GM23338 (cell line): Measurements from ENCODE around the gene JAKMIP1. TPM values are rescaled to one million over a fixed set of nuclear protein-coding genes. Genes with fewer than 3 reads are reported as not detected.

Experiments
- ATAC-seq: fragments of 200-7000 bp; cut with Tn5 transposase; 3 replicates; pipeline ENCODE4 v1.9.1; 2020
- DNase-seq: peaks from one replicate; pipeline ENCODE4 v3.0.0-alpha.2; 2015; ENCODE audit warnings: low spot score
- H2AFZ ChIP-seq: fragments of 200-600 bp; sonication (generic); 2 replicates; pipeline ENCODE4 v1.8.0; 2016; ENCODE audit warnings: antibody characterized with exemption, mild to moderate bottlenecking, moderate library complexity
- H3F3A ChIP-seq: fragments of 200-600 bp; sonication (generic); replicated peaks from 2 replicates; pipeline ENCODE4 v1.8.0; 2017; ENCODE audit warnings: antibody characterized with exemption, mixed run types, low read depth
- H3K27ac ChIP-seq: fragments of 200-600 bp; sonication (generic); 2 replicates; pipeline ENCODE4 v1.6.1; 2016; ENCODE audit warnings: low read depth
- H3K27me3 ChIP-seq: fragments of 200-600 bp; sonication (generic); 2 replicates; pipeline ENCODE4 v1.8.0; 2016; ENCODE audit warnings: mild to moderate bottlenecking, mixed run types, moderate library complexity; ENCODE audit not compliant: insufficient read depth
- H3K36me3 ChIP-seq: fragments of 200-600 bp; sonication (generic); 2 replicates; pipeline ENCODE4 v1.8.0; 2016; ENCODE audit warnings: mild to moderate bottlenecking; ENCODE audit not compliant: insufficient read depth
- H3K4me1 ChIP-seq: fragments of 200-600 bp; sonication (generic); 2 replicates; pipeline ENCODE4 v1.8.0; 2016; ENCODE audit warnings: mild to moderate bottlenecking, moderate library complexity; ENCODE audit not compliant: insufficient read depth
- H3K4me2 ChIP-seq: fragments of 200-600 bp; sonication (generic); 2 replicates; pipeline ENCODE4 v1.7.1; 2017; ENCODE audit warnings: mixed run types
- H3K4me3 ChIP-seq: fragments of 200-600 bp; sonication (generic); 2 replicates; pipeline ENCODE4 v1.6.1; 2016; ENCODE audit warnings: mixed run types
- H3K79me2 ChIP-seq: fragments of 200-600 bp; sonication (generic); replicated peaks from 2 replicates; pipeline ENCODE4 v1.8.0; 2017; ENCODE audit warnings: mild to moderate bottlenecking; ENCODE audit not compliant: insufficient read depth
- H3K9me2 ChIP-seq: fragments of 200-600 bp; sonication (generic); 2 replicates; pipeline ENCODE4 v1.8.0; 2017; ENCODE audit not compliant: insufficient read depth
- H4K20me1 ChIP-seq: fragments of 200-600 bp; sonication (generic); replicated peaks from 2 replicates; pipeline ENCODE4 v1.8.0; 2017; ENCODE audit warnings: mild to moderate bottlenecking; ENCODE audit not compliant: insufficient read depth
- H3K27ac Mint-ChIP-seq: 2 replicates; pipeline ENCODE4 v1.8.0; 2020; ENCODE audit warnings: inconsistent platforms, mild to moderate bottlenecking, moderate library complexity, mixed read lengths
- H3K27me3 Mint-ChIP-seq: 3 replicates; pipeline ENCODE4 v1.8.0; 2022; ENCODE audit warnings: low read depth, mild to moderate bottlenecking, moderate library complexity, mixed read lengths, inconsistent platforms; ENCODE audit not compliant: insufficient read depth, poor library complexity
- H3K36me3 Mint-ChIP-seq: 3 replicates; pipeline ENCODE4 v1.8.0; 2021; ENCODE audit warnings: low read depth, mild to moderate bottlenecking, inconsistent platforms, moderate library complexity, mixed read lengths
- H3K4me1 Mint-ChIP-seq: 3 replicates; pipeline ENCODE4 v1.8.0; 2020; ENCODE audit warnings: mild to moderate bottlenecking, inconsistent platforms, mixed read lengths
- H3K4me3 Mint-ChIP-seq: 3 replicates; pipeline ENCODE4 v1.8.0; 2021; ENCODE audit warnings: moderate library complexity, mild to moderate bottlenecking, inconsistent platforms, mixed read lengths
- H3K9me3 Mint-ChIP-seq: 3 replicates; pipeline ENCODE4 v1.8.0; 2020; ENCODE audit warnings: moderate library complexity, mild to moderate bottlenecking, inconsistent platforms, mixed read lengths
- CREB1 ChIP-seq: fragments of 250-450 bp; sonication (Bioruptor Pico); IDR thresholded peaks from 2 replicates; pipeline ENCODE4 v1.5.0; 2020; ENCODE audit warnings: low read depth, mild to moderate bottlenecking, moderate library complexity
- EZH2 ChIP-seq: fragments of 200-600 bp; sonication (generic); IDR thresholded peaks from one replicate; pipeline ENCODE4 v1.8.0; 2017; ENCODE audit warnings: antibody characterized with exemption, mild to moderate bottlenecking, low read depth; ENCODE audit not compliant: unreplicated experiment
- EZH2phosphoT487 ChIP-seq: fragments of 200-600 bp; sonication (generic); IDR thresholded peaks from one replicate; pipeline ENCODE4 v1.8.1; 2018; ENCODE audit warnings: antibody characterized with exemption; ENCODE audit not compliant: unreplicated experiment
- JUNB ChIP-seq: IDR thresholded peaks from one replicate; pipeline ENCODE4 v1.6.1; 2016; ENCODE audit warnings: antibody characterized with exemption; ENCODE audit not compliant: unreplicated experiment
- NANOG ChIP-seq: IDR thresholded peaks from 2 replicates; pipeline ENCODE4 v1.6.1; 2016; ENCODE audit warnings: antibody characterized with exemption, borderline replicate concordance
- POLR2AphosphoS5 ChIP-seq: IDR thresholded peaks from 2 replicates; pipeline ENCODE4 v1.6.1; 2016; ENCODE audit warnings: antibody characterized with exemption, low read depth
- STAT1 ChIP-seq: IDR thresholded peaks from one replicate; pipeline ENCODE4 v1.6.1; 2016; ENCODE audit warnings: antibody characterized with exemption; ENCODE audit not compliant: unreplicated experiment
- ZNF114 ChIP-seq: fragments of 250-450 bp; sonication (Bioruptor Pico); IDR thresholded peaks from 2 replicates; pipeline ENCODE4 v1.5.0; 2020; ENCODE audit warnings: mild to moderate bottlenecking, moderate library complexity
- ZNF331 ChIP-seq: fragments of 250-450 bp; sonication (Bioruptor Pico); IDR thresholded peaks from 2 replicates; pipeline ENCODE4 v1.5.0; 2020; ENCODE audit warnings: low read depth, mild to moderate bottlenecking, moderate library complexity
- polyA plus RNA-seq: library from polyadenylated mRNA; unstranded; fragments of >200 nt; fragmentation: Nextera tagmentation; extraction: Ambion mirVana; gene quantifications from 2 replicates; pipeline ENCODE4 v1.2.1, GENCODE V29; 2016
- total RNA-seq: library from RNA; depleted of rRNA; stranded (reverse); fragments of >200 nt; shearing (Covaris generic); gene quantifications from 2 replicates; pipeline ENCODE4 v1.2.3, GENCODE V29; 2014
- TF ChIP-seq, protein P1 (sequence below), 2 experiments: fragments of 200-600 bp in 1 of 2; sonication (generic) in 1 of 2; conservative IDR thresholded peaks; 2 replicates each; pipeline versions ENCODE4 v1.5.1 to v1.6.1; 2016 to 2017; ENCODE audit warnings: antibody characterized with exemption in 2 of 2, low read depth in 2 of 2, mild to moderate bottlenecking in 2 of 2, moderate library complexity in 1 of 2
- TF ChIP-seq, protein P2 (sequence below): IDR thresholded peaks from 2 replicates; pipeline ENCODE4 v1.6.1; 2016; ENCODE audit warnings: antibody characterized with exemption
- TF ChIP-seq, protein P3 (sequence below): IDR thresholded peaks from one replicate; pipeline ENCODE4 v1.6.1; 2018; ENCODE audit warnings: antibody characterized with exemption; ENCODE audit not compliant: unreplicated experiment

Gene JAKMIP1
- total and polyA plus RNA-seq, 2 experiments from 2014 or later: 4.6 to 5.1 TPM

DNA sequence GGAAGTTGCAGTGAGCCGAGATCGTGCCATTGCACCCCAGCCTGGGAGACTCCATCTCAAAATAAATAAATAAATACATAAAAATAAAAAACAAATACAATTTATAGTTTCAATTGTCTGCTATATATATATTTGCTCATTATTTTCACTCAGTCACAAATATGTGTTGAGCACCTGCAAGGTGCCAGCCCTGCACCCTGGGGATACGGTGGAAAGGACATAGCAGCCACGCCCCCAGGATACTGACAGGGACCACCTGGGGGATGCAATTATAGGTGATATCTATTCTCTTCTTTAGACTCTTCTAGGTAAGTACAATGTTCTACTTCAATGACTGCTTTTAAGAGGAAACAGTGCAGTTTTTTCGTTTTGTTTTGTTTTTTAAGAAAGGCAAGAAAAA is 85.0 kb downstream of the JAKMIP1 start (continued):
- TF ChIP-seq ZNF331 (CRISPR knock-in tag) (no peak), NANOG (no peak), EZH2phosphoT487 (no peak), EZH2 (no peak), JUNB (no peak), ZNF114 (no peak)
- TF ChIP-seq, protein P1, sequence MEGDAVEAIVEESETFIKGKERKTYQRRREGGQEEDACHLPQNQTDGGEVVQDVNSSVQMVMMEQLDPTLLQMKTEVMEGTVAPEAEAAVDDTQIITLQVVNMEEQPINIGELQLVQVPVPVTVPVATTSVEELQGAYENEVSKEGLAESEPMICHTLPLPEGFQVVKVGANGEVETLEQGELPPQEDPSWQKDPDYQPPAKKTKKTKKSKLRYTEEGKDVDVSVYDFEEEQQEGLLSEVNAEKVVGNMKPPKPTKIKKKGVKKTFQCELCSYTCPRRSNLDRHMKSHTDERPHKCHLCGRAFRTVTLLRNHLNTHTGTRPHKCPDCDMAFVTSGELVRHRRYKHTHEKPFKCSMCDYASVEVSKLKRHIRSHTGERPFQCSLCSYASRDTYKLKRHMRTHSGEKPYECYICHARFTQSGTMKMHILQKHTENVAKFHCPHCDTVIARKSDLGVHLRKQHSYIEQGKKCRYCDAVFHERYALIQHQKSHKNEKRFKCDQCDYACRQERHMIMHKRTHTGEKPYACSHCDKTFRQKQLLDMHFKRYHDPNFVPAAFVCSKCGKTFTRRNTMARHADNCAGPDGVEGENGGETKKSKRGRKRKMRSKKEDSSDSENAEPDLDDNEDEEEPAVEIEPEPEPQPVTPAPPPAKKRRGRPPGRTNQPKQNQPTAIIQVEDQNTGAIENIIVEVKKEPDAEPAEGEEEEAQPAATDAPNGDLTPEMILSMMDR (conservative IDR thresholded peaks at IDR 0.05; ENCODE audit: low read depth in 2 of 2): no peak
- TF ChIP-seq, protein P2, sequence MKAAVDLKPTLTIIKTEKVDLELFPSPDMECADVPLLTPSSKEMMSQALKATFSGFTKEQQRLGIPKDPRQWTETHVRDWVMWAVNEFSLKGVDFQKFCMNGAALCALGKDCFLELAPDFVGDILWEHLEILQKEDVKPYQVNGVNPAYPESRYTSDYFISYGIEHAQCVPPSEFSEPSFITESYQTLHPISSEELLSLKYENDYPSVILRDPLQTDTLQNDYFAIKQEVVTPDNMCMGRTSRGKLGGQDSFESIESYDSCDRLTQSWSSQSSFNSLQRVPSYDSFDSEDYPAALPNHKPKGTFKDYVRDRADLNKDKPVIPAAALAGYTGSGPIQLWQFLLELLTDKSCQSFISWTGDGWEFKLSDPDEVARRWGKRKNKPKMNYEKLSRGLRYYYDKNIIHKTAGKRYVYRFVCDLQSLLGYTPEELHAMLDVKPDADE: no peak
- TF ChIP-seq, protein P3, sequence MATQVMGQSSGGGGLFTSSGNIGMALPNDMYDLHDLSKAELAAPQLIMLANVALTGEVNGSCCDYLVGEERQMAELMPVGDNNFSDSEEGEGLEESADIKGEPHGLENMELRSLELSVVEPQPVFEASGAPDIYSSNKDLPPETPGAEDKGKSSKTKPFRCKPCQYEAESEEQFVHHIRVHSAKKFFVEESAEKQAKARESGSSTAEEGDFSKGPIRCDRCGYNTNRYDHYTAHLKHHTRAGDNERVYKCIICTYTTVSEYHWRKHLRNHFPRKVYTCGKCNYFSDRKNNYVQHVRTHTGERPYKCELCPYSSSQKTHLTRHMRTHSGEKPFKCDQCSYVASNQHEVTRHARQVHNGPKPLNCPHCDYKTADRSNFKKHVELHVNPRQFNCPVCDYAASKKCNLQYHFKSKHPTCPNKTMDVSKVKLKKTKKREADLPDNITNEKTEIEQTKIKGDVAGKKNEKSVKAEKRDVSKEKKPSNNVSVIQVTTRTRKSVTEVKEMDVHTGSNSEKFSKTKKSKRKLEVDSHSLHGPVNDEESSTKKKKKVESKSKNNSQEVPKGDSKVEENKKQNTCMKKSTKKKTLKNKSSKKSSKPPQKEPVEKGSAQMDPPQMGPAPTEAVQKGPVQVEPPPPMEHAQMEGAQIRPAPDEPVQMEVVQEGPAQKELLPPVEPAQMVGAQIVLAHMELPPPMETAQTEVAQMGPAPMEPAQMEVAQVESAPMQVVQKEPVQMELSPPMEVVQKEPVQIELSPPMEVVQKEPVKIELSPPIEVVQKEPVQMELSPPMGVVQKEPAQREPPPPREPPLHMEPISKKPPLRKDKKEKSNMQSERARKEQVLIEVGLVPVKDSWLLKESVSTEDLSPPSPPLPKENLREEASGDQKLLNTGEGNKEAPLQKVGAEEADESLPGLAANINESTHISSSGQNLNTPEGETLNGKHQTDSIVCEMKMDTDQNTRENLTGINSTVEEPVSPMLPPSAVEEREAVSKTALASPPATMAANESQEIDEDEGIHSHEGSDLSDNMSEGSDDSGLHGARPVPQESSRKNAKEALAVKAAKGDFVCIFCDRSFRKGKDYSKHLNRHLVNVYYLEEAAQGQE: no peak

DNA sequence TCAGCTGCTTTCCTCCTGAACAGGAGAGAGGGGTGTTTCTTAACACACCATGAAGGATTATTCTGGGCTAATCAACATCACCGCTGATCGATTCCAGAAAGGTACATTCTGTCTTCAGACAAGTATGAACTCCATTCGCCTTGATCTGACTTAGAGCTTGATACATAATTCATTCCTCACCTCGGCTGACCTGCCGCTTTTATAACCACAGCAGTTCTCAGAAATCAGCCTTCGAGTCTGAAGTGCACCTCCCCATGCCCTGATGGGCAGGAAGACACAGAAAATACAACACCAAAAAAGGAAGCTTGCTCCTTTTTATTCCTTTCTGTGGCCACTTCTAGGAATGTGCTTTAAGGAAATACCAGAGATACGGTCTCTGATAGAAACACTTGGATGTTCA is 85.7 kb downstream of the JAKMIP1 start:
- Histone ChIP-seq H3K27ac (no peak overlapping the region), H3K4me1 (peaks cover 19% of the 10 kb centered on the region), H3K79me2 (no peaks in the 10 kb centered on the region), H3K36me3 (no peaks in the 10 kb centered on the region), H3K9me2 (no peaks in the 10 kb centered on the region), H4K20me1 (no peaks in the 10 kb centered on the region), H3K4me3 (no peak overlapping the region), H3K4me2 (no peak overlapping the region), H3K27me3 (no peaks in the 10 kb centered on the region; the same call in 1 of the 2 replicates), H2AFZ (no peak overlapping the region), H3F3A (no peaks in the 10 kb centered on the region)
- ATAC-seq (no peak), DNase-seq (no peak)
- Mint-ChIP-seq H3K27me3 (peaks cover 16% of the 10 kb centered on the region), H3K9me3 (no peaks in the 10 kb centered on the region), H3K27ac (no peak overlapping the region), H3K4me1 (peaks cover 37% of the 10 kb centered on the region), H3K36me3 (no peaks in the 10 kb centered on the region), H3K4me3 (no peak overlapping the region)
- TF ChIP-seq CREB1 (no peak), JUNB (no peak), ZNF114 (no peak), EZH2phosphoT487 (no peak), ZNF331 (CRISPR knock-in tag) (no peak), NANOG (no peak), STAT1 (no peak), EZH2 (no peak), POLR2AphosphoS5 (no peak)
- TF ChIP-seq, protein P2: no peak
